GM23248 (cell line): ENCODE measurements around the gene CLDN4.

Experiments used
- EZH2 ChIP-seq: fragments of 200-600 bp; sonication (generic); IDR thresholded peaks from 2 replicates; pipeline ENCODE4 v1.6.1; 2018; ENCODE audit warnings: antibody characterized with exemption, mild to moderate bottlenecking; ENCODE audit not compliant: insufficient read depth, poor library complexity, severe bottlenecking
- EZH2phosphoT487 ChIP-seq: fragments of 200-600 bp; sonication (generic); IDR thresholded peaks from 2 replicates; pipeline ENCODE4 v1.6.1; 2018; ENCODE audit warnings: antibody characterized with exemption, moderate library complexity, mild to moderate bottlenecking, low read depth; ENCODE audit not compliant: insufficient read depth

DNA sequence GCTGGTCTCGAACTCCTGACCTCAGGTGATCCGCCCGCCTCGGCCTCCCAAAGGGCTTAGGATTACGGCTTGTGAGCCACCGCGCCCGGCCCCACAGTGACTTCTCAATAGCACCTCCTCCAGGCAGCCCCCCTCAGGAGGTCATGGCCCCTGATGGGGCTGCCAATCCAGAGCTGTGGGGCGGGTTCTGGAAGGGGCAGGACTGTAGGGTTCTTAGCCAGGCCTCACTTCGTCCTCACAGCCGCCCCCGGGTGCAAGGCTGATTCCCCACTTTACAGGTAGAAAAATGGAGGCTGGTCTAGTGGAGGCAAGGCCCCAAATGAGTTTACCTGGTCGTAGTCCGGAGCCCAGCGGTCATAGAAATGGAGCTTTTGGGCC is 10.9 kb downstream of the CLDN4 start:
- TF ChIP-seq EZH2 (no peak), EZH2phosphoT487 (no peak)
